Vagina (tissue), 2 donors: ENCODE measurements around the gene TGFB2.

Source experiments
- POLR2A ChIP-seq, 2 donors: fragments of 450-650 bp; IDR thresholded peaks; one replicate each; pipeline ENCODE4 v1.6.1; 2017; ENCODE audit warnings: antibody characterized with exemption in 2 of 2, mild to moderate bottlenecking in 2 of 2, moderate library complexity in 2 of 2
- POLR2AphosphoS5 ChIP-seq, 2 donors: sonication (generic); formaldehyde crosslinking; IDR thresholded peaks; one replicate each; pipeline ENCODE4 v1.9.0; 2017; ENCODE audit warnings: antibody characterized with exemption in 2 of 2, mild to moderate bottlenecking in 2 of 2, low read depth in 1 of 2; ENCODE audit not compliant: insufficient read depth in 1 of 2
- TF ChIP-seq, protein P1 (sequence below), 3 experiments: fragments of 450-650 bp in 2 of 3; fragments of 200-600 bp in 1 of 3; sonication (generic) in 1 of 3; IDR thresholded peaks; one replicate each; pipeline ENCODE4 v1.5.1; 2017 to 2019; ENCODE audit warnings: antibody characterized with exemption in 3 of 3, mild to moderate bottlenecking in 2 of 3, moderate library complexity in 2 of 3

GRCh38 chr1:218357211-218357892 is 12.2 kb downstream of the TGFB2 start:
- TF ChIP-seq POLR2AphosphoS5 (IDR thresholded peaks at IDR 0.05; ENCODE audit: insufficient read depth in 1 of 2, low read depth in 1 of 2): no peak
- no peak for TF ChIP-seq POLR2A (IDR thresholded peaks at IDR 0.05)
- TF ChIP-seq, protein P1, sequence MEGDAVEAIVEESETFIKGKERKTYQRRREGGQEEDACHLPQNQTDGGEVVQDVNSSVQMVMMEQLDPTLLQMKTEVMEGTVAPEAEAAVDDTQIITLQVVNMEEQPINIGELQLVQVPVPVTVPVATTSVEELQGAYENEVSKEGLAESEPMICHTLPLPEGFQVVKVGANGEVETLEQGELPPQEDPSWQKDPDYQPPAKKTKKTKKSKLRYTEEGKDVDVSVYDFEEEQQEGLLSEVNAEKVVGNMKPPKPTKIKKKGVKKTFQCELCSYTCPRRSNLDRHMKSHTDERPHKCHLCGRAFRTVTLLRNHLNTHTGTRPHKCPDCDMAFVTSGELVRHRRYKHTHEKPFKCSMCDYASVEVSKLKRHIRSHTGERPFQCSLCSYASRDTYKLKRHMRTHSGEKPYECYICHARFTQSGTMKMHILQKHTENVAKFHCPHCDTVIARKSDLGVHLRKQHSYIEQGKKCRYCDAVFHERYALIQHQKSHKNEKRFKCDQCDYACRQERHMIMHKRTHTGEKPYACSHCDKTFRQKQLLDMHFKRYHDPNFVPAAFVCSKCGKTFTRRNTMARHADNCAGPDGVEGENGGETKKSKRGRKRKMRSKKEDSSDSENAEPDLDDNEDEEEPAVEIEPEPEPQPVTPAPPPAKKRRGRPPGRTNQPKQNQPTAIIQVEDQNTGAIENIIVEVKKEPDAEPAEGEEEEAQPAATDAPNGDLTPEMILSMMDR (IDR thresholded peaks at IDR 0.05): no peak
